Keratinocyte (primary cell): ENCODE data around the gene TENM4. TPM values are rescaled to one million over a fixed set of nuclear protein-coding genes. Genes with fewer than 3 reads are reported as not detected.

Source experiments
- DNase-seq: peaks from one replicate; pipeline ENCODE4 v3.0.0-alpha.2; 2011; ENCODE audit warnings: low read depth, missing footprints, low spot score
- FAIRE-seq: peaks from 2 replicates; lab custom pipeline; 2011; peaks lifted over from hg19 to GRCh38; lab: Jason Lieb, UNC
- H2AFZ ChIP-seq: 2 replicates; pipeline ENCODE4 v1.6.0; 2012; ENCODE audit warnings: low read length, control low read depth, inconsistent platforms; ENCODE audit not compliant: control insufficient read depth
- H3K27ac ChIP-seq: 2 replicates; pipeline ENCODE4 v1.5.1; 2011; ENCODE audit warnings: low read length; ENCODE audit not compliant: control insufficient read depth, insufficient read depth
- H3K27me3 ChIP-seq: 3 replicates; pipeline ENCODE4 v1.6.0; 2011; ENCODE audit warnings: low read length; ENCODE audit not compliant: control insufficient read depth, insufficient read depth; ENCODE audit errors: extremely low read depth
- H3K36me3 ChIP-seq, 2 experiments: 2 replicates in 1 of 2; 3 replicates in 1 of 2; pipeline ENCODE4 v1.5.1; 2011; ENCODE audit warnings: low read length in 2 of 2, mild to moderate bottlenecking in 1 of 2; ENCODE audit not compliant: control insufficient read depth in 2 of 2, insufficient read depth in 2 of 2; ENCODE audit errors: extremely low read depth in 1 of 2
- H3K4me1 ChIP-seq: 3 replicates; pipeline ENCODE4 v1.5.1; 2011; ENCODE audit warnings: low read length; ENCODE audit not compliant: control insufficient read depth, insufficient read depth; ENCODE audit errors: extremely low read depth
- H3K4me2 ChIP-seq: 3 replicates; pipeline ENCODE4 v1.6.0; 2011; ENCODE audit warnings: low read depth, low read length; ENCODE audit not compliant: control insufficient read depth, insufficient read depth; ENCODE audit errors: extremely low read depth
- H3K4me3 ChIP-seq, 3 experiments: fragments of 200-600 bp in 1 of 3; sonication (generic) in 1 of 3; 2 replicates in 2 of 3; 3 replicates in 1 of 3; pipeline ENCODE4 v1.5.1; 2011 to 2016; ENCODE audit warnings: low read length in 3 of 3, mild to moderate bottlenecking in 3 of 3, control low read depth in 2 of 3, inconsistent platforms in 1 of 3, low read depth in 1 of 3, mixed read lengths in 1 of 3, mixed run types in 1 of 3, moderate library complexity in 1 of 3; ENCODE audit not compliant: control insufficient read depth in 2 of 3, insufficient read depth in 2 of 3; ENCODE audit errors: extremely low read depth in 1 of 3
- H3K79me2 ChIP-seq: 2 replicates; pipeline ENCODE4 v1.6.0; 2012; ENCODE audit warnings: low read length; ENCODE audit not compliant: control insufficient read depth, insufficient read depth
- H3K9ac ChIP-seq: 3 replicates; pipeline ENCODE4 v1.6.0; 2011; ENCODE audit warnings: low read length; ENCODE audit not compliant: control insufficient read depth, insufficient read depth; ENCODE audit errors: extremely low read depth
- H3K9me1 ChIP-seq: 3 replicates; pipeline ENCODE4 v1.6.0; 2011; ENCODE audit warnings: low read length; ENCODE audit not compliant: control insufficient read depth, insufficient read depth; ENCODE audit errors: extremely low read depth
- H3K9me3 ChIP-seq: 2 replicates; pipeline ENCODE4 v1.5.1; 2012; ENCODE audit warnings: low read depth, low read length; ENCODE audit not compliant: control insufficient read depth
- H4K20me1 ChIP-seq: 3 replicates; pipeline ENCODE4 v1.6.0; 2011; ENCODE audit warnings: low read length; ENCODE audit not compliant: control insufficient read depth, insufficient read depth; ENCODE audit errors: extremely low read depth
- EZH2 ChIP-seq: IDR thresholded peaks from one replicate; pipeline ENCODE4 v1.6.1; 2012; ENCODE audit warnings: inconsistent platforms, mild to moderate bottlenecking, low read length, moderate library complexity
- dilution Hi-C: fragments of 300-500 bp; cut with MboI; formaldehyde crosslinking; loops from one replicate; pipeline ENCODE4 v1.7.0; 2020; ENCODE audit warnings: low sequenced_read_pairs; ENCODE audit not compliant: extremely low pct_ligation_motif_present
- polyA plus RNA-seq, 5 experiments: library from polyadenylated mRNA; depleted of rRNA in 3 of 5; stranded (reverse) in 3 of 5; stranded (forward) in 1 of 5; unstranded in 1 of 5; fragments of >200 nt; gene quantifications; 1 replicate in 1 of 5; 2 replicates in 3 of 5; 3 replicates in 1 of 5; pipeline versions ENCODE4 v1.2.1 to v1.2.3, GENCODE V29; 2011 to 2012; ENCODE audit warnings: missing spikeins in 2 of 5, low read depth in 1 of 5, low replicate concordance in 1 of 5
- TF ChIP-seq, protein P1 (sequence below), 3 experiments: IDR thresholded peaks in 1 of 3; conservative IDR thresholded peaks in 1 of 3; optimal IDR thresholded peaks in 1 of 3; 2 replicates in 2 of 3; 3 replicates in 1 of 3; pipeline versions ENCODE3 to v1.5.1; 2011; ENCODE audit warnings: low read length in 3 of 3, mild to moderate bottlenecking in 3 of 3, moderate library complexity in 2 of 3, control low read depth in 1 of 3, inconsistent platforms in 1 of 3; ENCODE audit not compliant: insufficient read depth in 2 of 3; ENCODE audit errors: extremely low read depth in 1 of 3

The TENM4 gene
- polyA plus RNA-seq, 1 donor (not counting 4 experiments of a cell fraction or from before 2014, with no cell fraction given): 3.5 TPM

DNA sequence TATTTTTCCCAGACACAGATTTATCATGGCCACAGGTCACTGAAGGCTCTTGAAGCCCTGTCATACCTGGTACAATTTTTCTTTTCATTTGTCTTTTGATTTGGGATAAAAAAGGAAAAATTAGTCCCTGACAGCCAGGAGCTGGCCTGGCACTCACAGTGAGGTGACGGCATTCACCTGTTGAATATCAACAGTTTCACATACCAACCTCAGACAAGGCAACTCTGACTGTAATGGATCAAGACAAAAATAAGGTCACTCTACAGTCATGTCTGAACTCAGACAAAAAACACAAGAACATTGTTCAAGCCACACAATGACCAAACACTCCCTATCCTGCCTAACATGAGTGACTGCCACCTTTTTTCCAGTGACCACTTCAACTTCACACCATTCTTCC lies 392.9 kb downstream of the TENM4 start:
- Histone ChIP-seq H3K27me3 (no peaks in the 10 kb centered on the region), H2AFZ (no peak overlapping the region), H4K20me1 (no peaks in the 10 kb centered on the region), H3K27ac (no peak overlapping the region), H3K9me1 (no peaks in the 10 kb centered on the region), H3K4me3 (no peak overlapping the region), H3K9me3 (no peaks in the 10 kb centered on the region), H3K36me3 (peaks cover 0 to 3% of the 10 kb centered on the region in 2 experiments), H3K4me1 (peaks cover 30% of the 10 kb centered on the region), H3K4me2 (no peak overlapping the region), H3K9ac (no peak overlapping the region), H3K79me2 (no peaks in the 10 kb centered on the region)
- TF ChIP-seq EZH2: no peak
- TF ChIP-seq, protein P1, sequence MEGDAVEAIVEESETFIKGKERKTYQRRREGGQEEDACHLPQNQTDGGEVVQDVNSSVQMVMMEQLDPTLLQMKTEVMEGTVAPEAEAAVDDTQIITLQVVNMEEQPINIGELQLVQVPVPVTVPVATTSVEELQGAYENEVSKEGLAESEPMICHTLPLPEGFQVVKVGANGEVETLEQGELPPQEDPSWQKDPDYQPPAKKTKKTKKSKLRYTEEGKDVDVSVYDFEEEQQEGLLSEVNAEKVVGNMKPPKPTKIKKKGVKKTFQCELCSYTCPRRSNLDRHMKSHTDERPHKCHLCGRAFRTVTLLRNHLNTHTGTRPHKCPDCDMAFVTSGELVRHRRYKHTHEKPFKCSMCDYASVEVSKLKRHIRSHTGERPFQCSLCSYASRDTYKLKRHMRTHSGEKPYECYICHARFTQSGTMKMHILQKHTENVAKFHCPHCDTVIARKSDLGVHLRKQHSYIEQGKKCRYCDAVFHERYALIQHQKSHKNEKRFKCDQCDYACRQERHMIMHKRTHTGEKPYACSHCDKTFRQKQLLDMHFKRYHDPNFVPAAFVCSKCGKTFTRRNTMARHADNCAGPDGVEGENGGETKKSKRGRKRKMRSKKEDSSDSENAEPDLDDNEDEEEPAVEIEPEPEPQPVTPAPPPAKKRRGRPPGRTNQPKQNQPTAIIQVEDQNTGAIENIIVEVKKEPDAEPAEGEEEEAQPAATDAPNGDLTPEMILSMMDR (optimal IDR thresholded peaks at IDR 0.05 in 1 of 3, IDR thresholded peaks at IDR 0.05 in 1 of 3, conservative IDR thresholded peaks at IDR 0.05 in 1 of 3; ENCODE audit: extremely low read depth in 1 of 3, insufficient read depth in 2 of 3, low read length in 3 of 3): no peak
- DNase-seq (no peak), FAIRE-seq (no peak)
- dilution Hi-C loops: no loop called here

DNA sequence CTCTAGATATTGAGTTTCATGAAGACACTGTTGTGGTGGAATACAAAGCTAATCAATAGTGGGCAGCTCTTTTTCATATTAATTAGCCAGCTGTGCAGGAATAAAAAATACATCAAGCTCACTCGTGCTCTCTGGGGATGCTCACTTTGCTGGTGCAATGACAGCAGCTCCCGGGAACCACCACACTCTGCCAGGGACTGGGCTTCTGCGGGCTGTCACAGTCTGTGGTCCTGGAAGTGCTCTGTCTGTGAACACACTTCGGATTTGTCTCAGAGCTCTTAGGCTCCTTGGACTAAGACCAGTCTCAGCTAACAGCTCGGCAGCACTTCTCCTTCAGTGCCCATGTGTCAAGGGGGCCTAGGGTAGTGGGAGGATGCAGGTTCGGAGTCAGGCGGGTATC lies 393.5 kb downstream of the TENM4 start:
- Histone ChIP-seq H3K27ac (no peak overlapping the region), H3K9ac (no peak overlapping the region), H3K36me3 (peaks cover 0 to 3% of the 10 kb centered on the region in 2 experiments), H3K4me2 (no peak overlapping the region), H3K4me3 (no peak overlapping the region), H3K4me1 (peaks cover 37% of the 10 kb centered on the region), H2AFZ (no peak overlapping the region), H3K9me1 (no peaks in the 10 kb centered on the region), H3K9me3 (no peaks in the 10 kb centered on the region), H4K20me1 (no peaks in the 10 kb centered on the region), H3K79me2 (no peaks in the 10 kb centered on the region), H3K27me3 (no peaks in the 10 kb centered on the region)
- no peak for TF ChIP-seq EZH2
- TF ChIP-seq, protein P1 (optimal IDR thresholded peaks at IDR 0.05 in 1 of 3, IDR thresholded peaks at IDR 0.05 in 1 of 3, conservative IDR thresholded peaks at IDR 0.05 in 1 of 3; ENCODE audit: extremely low read depth in 1 of 3, insufficient read depth in 2 of 3, low read length in 3 of 3): no peak
- DNase-seq (no peak), FAIRE-seq (no peak)
- dilution Hi-C loops: no loop called here
